Stimulated activated CD4-positive, alpha-beta T cell treated with anti-CD3 and anti-CD28 coated beads, Interleukin-12 subunit alpha, Interleukin-12 subunit beta, amount 100 ng/mL, for 24 hours (primary cell): Measurements from ENCODE around the gene BRMS1.

Experiments
- DNase-seq, 2 experiments: peaks; one replicate each; pipeline ENCODE4 v3.0.0-alpha.2; 2020; ENCODE audit warnings: low read depth in 2 of 2

The BRMS1 gene

DNA sequence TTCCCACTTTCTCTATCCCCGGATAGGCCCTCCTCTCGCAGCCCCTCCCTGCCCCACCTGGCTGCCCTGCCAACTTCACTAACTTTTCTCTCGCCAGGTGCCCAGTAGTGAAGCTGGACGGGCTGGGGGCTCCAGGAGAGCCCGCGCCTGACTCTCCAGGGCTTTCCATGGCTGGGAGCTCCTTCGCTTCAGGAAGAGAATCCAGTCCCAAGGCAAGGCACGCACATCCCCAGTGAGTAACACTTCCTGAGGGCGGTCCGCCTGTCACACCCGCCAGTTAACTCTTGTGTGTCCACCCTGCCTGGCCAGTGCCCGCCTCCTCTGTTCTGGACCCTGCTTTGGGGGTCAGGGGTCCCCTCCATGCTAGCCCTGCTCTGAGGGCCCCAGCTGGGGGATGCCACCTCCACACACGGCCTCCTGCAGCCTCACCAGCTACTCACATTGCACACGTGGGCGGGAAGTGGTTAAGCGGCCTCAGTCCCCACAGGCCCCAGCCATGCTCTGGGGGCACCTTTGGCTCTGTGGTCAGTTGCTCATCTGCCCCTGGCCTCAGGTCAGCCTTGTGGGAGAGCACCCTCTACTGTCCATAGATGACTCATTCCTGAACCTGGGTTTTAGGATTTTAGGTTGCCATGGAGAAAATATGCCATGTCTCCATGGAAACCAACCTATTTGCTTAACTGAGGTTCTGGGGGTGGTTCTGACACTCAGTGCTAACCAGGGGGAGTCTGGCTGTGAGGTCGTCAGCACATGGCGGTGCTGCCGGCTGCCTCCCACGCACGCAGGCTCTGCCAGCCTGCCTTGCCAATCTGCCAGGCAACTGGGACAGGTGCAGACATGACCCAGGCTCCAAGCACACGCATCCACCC is 8.4 kb downstream of the BRMS1 start, which contains the start of gene RIN1:
RIN1 (minus strand) TSS at position 201 of the 869 bp plus-strand sequence; CDS start at position 169, 32 bp downstream.
- DNase-seq, result peak in 1 of 2 experiments; percentile 54

- DNase-seq, result no peak
Measured at GRCh38 chr11:66335531-66336233, 9.2 kb downstream of the BRMS1 start.

DNA sequence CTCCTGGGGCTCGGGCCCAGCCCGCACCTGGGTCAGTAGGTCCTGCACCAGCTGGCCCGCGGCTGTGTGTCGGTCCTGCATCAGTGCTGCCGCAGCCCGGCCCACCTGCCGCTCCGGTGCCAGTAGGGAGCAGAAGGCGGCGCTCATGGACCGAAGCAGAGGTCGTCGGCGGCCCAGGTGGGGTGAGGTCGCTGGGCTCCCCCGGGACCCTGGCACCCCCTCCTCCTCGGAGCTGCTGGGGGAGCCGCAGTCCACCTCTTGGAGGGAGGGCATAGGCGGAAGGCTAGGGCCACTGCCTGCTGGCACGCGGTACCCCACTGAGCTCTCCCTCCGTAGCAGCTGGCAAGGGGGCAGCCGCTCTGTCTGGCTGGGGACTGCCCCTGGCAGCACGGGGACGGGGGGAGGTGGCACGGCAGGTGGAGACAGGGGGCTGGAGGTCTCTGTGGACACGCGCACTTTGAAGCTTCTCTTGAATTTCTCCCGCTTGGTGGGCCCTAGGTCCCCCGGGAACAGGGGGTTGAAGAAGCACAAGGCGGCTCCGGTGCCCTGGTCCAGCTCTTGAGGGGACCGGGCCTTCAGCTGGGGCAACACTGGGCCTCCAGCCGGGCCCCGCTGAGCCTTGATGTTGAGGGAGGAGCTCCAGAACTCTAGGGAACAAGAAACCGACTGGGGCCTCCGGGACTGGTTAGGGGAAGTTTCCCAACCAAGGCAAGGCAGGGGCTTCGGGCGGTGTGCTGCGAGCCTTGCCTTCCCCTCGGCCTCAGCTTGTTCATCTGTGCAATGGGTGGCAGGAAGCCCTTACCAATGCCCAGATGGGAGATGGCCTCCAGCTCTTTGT is 10.1 kb downstream of the BRMS1 start:
- no peak for DNase-seq

- no peak for DNase-seq
Measured at GRCh38 chr11:66333896-66334604, 10.9 kb downstream of the BRMS1 start.

GRCh38 chr11:66333220-66333877 is 11.6 kb downstream of the BRMS1 start:
- no peak for DNase-seq

DNA sequence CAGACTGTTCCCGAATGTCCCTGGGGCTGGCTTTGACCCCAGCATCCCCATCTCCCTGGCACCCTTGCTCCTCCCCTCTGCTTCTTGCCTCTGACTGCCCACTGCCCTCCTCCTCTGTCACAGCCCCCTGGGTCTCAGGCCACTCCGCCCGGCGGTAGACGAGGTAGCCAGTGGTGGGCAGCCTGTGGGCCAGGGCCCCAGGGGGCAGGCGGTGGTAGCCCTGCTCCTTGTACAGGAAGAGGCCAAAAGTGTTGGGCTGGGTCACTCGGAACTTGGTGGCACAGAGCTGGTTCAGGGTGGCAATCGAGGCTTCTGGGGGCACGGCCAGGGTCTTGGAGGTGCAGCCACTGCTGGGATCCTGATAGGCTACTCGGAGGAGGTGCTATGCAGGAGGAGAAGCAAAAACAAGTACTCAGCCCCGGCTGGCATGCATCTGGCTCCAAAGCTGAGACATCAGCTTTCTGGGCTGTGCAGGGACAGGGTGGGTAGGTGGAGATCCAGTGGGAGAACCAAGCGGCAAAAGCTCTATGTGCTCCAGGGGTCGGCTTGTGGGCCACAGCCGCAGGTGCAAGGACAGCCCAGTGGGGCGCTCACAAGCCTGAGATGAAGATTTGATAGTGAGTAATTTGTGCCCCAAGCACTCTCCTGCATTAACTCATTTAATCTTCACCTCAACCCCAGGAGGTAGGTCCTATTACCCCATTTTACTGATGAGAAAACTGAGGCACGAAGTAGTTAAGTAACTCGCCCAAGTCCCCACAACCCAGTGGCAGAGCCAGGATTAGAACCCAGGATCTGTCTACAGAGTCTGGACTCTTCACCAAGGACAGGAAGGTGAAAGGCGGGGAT is 12.3 kb downstream of the BRMS1 start:
- no peak for DNase-seq

DNA sequence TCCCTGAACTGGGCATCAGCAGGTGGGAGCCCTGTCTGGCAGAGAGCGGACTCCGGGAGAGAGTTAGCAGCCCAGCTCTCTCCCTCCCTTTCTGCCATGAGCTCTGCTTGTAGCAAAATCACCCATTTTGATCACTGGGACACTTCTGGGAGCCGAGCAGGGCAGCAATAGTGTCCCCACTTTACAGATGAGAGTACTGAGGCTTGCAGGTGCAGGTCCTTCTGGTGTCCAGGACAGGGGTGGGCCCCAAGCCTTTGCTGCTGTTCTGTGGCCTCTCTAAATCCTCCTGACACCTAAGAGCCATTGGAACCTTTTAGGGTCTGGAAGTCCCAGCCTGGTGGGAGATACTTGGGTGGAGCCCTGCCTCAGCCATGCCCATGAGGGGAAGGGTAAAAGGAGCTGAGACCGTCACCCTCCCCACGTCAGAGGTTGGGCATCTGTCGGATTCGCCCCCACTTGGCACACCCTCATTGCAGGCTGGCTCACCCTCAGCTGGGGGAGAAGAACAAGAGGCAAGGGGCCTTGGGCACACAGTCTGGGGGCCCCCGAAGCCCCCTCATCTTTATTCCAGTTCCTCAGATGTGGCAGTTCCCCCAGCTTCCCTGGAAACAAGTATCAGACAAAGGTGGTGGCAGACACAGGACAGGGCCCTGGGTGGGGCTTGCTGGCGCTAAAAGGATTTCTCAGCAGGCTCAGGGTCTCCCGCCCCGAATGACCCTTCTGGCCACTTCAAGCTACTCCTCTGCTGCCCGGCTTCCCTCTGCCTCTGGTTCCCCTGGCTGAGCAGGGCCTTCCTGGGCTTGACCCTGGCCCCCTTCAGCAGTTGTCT is 13.1 kb downstream of the BRMS1 start:
- no peak for DNase-seq

GRCh38 chr11:66330931-66331330 is 14.0 kb downstream of the BRMS1 start:
- DNase-seq, result no peak

DNA sequence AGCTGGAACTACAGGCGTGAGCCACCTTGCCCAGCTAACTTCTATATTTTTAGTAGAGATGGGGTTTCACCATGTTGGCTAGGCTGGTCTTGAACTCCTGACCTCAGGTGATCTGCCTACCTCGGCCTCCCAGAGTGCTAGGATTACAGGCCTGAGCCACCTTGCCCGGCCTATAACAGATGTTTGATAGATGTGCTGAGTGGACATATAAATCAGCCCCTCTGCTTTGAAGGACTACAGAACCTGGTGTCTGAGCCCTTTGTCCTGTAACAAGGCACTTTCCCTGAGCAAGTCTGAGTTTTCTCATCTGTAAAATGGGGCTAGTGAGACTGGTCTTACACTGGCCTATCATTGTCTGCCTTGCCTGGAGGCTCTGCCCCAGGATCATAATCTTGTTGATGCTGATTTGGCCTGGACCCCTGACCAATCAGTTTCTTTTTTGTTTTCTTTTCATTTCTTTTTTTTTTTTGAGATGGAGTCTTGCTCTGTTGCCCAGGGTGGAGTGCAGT is 15.7 kb downstream of the BRMS1 start:
- no peak for DNase-seq

DNA sequence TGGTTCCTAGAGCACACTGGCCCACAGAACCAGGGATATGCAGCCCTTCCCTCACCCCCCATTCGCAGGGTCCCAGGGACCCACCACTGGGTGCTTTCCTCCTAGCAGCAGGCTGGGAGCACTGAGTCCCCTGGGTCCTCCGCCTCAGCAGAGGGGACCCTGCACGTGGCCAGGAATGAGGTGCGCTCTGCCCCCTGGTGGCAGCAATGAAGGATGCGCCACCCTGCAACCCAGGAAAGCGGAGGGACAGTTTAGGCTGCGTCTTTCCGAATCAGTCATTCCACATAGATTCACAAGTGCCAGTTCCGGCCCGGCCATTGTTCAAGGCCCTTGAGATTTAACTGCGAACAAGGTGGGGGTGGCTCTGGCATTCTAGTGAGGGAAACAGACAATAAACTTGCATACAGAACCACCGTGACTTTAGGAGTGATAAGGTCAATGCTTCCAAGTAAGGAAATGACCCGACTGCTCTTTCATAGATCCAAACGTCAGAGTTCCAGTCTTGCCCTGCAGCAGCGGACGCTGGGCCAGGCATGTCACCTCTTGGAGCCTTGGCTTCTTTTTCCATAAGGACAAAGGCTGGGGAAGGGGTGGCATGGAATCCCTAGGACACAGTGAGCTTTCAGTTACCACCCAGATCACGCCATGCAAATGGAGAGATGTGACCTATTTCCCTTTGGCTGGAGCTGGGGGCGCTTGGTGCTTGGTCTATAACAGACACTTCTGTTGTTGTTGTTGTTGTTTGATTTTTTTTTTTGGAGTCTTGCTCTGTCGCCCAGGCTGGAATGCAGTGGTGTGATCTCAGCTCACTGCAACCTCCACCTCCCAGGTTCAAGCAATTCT is 16.4 kb downstream of the BRMS1 start:
- peak; percentile 66 to 78 for DNase-seq

DNA sequence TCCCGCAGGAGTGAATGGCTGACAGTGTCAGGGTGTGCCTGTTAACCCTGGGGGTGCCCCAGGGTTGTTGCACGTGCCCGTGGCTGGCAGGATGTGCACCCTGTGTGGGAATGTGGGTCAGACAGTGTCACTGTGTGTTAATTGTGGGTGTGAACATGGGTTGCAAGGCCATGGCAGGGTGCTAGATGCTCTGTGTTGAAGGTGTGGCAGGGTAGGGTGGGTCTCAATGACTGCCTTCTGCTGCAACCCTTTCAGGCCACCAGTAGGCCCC is 16.9 kb downstream of the BRMS1 start:
- no peak for DNase-seq

DNA sequence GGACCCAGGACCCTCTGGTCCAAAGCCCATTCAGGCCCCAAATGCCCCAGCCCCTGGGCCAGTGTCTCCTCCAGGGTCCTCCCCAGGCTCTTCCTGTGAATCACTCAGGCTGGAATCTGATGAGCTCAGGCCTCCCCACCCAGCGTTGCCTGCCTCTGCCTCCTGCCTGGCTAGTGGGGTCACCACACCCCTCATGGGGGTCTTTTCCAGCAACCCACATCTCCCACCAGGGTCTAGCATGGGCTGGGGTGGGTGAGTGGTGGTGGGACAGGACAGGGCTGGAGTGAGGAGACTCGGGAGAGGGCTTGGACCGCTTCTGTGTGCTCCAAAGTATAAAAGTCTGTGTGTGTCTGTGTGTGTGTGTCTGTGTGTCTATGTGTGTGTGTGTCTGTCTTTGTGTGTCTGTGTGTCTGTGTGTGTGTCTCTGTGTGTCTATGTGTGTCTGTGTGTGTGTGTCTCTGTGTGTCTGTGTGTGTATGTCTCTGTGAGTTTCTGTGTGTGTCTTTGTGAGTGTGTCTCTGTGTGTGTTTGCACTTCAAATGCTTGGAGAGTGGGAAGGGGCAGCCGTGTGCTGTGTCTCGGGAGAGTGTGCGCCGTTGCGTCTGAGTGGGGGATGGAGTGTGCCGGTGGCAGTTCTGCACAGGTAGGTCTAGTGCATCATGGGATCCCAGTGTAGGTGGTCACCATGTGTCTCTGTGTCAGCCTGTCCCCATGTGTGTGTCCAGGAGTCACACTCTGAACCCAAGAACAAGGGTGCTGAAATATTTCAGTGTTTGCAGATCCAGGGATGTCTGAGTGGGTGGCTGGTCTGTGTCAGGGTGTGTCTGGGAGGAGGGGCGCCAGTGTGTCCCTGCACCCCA is 17.5 kb downstream of the BRMS1 start:
- no peak for DNase-seq

DNA sequence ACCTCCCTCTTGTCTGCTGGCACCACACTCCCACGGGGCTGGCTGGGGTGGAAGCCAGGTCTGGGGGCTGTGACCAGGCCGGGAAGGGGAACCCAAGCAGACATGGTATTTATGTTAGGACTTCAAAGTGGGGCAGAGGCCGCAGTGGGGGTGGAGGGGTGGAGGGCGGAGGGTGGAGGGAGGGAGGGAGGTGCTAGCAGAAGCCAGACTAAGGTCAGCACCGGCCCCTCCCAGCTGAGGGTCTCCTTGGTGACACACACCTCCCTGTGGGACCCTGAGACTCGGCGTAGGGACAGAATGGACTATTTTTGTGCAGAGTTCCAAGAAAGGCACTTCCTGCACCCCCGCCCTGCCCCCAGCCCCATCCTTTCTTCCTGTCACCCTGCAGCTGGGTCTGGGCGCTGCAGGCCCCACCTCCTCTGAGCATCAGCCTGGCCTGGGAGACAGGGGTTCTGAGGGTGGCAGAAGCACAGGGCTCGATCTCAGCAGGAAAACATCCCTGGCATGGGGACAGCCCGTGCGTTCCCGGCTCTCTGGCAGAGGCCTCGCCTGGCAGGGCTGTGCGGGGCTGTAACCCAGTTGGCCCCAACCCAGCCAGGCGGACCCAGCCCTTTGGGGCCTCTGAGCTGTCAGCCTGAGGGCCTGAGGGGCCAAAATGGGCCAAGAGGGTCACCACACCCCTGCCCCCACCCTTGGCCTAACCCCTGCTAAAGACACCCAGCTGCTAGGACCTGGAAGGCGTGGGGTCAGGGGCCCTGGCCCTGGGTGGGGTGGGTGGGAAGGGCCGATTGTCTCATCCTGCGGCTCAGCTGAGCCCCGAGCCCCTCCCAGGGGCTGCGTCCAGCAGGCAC is 18.4 kb downstream of the BRMS1 start:
- no peak for DNase-seq

- DNase-seq, result no peak
Measured at GRCh38 chr11:66325263-66325671, 19.6 kb downstream of the BRMS1 start.

DNA sequence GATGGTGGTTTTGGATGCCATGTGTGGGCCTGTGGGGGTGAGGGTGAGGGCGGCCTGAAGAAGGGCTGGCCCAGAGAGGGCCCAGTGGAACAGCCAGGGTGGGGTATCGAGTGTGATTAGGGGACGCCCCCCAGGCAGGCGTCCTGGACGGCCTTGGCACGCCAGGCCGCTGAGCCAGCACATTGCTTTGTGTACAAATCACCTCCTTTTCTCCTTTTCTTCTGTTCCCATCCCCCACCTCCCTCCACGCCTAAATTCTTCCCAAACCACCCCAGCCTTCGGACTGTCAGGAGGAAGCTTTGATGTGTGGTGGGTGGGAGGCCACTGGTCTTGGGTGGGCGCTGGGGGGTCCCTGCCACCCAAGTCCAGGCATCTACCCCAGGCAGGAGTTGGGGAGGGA is 20.2 kb downstream of the BRMS1 start:
- no peak for DNase-seq

- no peak for DNase-seq
Measured at GRCh38 chr11:66323684-66324083, 21.2 kb downstream of the BRMS1 start.
